Duodenal mucosa (tissue), 2 donors: ENCODE measurements around the gene CLDN6.

Source experiments
- H3K27ac ChIP-seq: one replicate; pipeline ENCODE4 v1.7.0; 2013; ENCODE audit warnings: low read depth, low read length
- H3K27me3 ChIP-seq, 2 donors: one replicate each; pipeline ENCODE4 v1.7.0; 2013; ENCODE audit warnings: low read length in 2 of 2, control low read depth in 1 of 2; ENCODE audit not compliant: insufficient read depth in 2 of 2, control insufficient read depth in 1 of 2
- H3K36me3 ChIP-seq, 2 donors: one replicate each; pipeline ENCODE4 v1.7.0; 2013; ENCODE audit warnings: low read length in 2 of 2, control low read depth in 1 of 2; ENCODE audit not compliant: insufficient read depth in 2 of 2, control insufficient read depth in 1 of 2
- H3K4me1 ChIP-seq, 2 donors: one replicate each; pipeline ENCODE4 v1.7.0; 2013; ENCODE audit warnings: low read length in 2 of 2, control low read depth in 1 of 2; ENCODE audit not compliant: insufficient read depth in 2 of 2, control insufficient read depth in 1 of 2
- H3K4me3 ChIP-seq, 2 donors: one replicate each; pipeline ENCODE4 v1.7.0; 2013; ENCODE audit warnings: low read length in 2 of 2, low read depth in 1 of 2
- H3K9ac ChIP-seq, 2 donors: one replicate each; pipeline ENCODE4 v1.7.0; 2013; ENCODE audit warnings: low read length in 2 of 2, low read depth in 1 of 2
- H3K9me3 ChIP-seq, 2 donors: one replicate each; pipeline ENCODE4 v1.7.0; 2013; ENCODE audit warnings: low read length in 2 of 2, control low read depth in 1 of 2; ENCODE audit not compliant: control insufficient read depth in 1 of 2

CLDN6 gene

GRCh38 chr16:3022208-3022683 lies 4.3 kb upstream of the CLDN6 start:
- Histone ChIP-seq H3K36me3 (peaks cover 11 to 18% of the 10 kb centered on the region in 2 donors), H3K4me3 (peak overlapping the region; percentile 80 to 91), H3K27me3 (no peaks in the 10 kb centered on the region), H3K9me3 (no peaks in the 10 kb centered on the region), H3K9ac (peak overlapping the region; percentile 63 to 96), H3K27ac (peak overlapping the region; percentile 95), H3K4me1 (peaks cover 27 to 33% of the 10 kb centered on the region in 2 donors)

GRCh38 chr16:3021449-3022207 lies 3.6 kb upstream of the CLDN6 start:
- H3K4me3 ChIP-seq: peak overlapping the region; percentile 80 to 91
- peak overlapping the region; percentile 63 to 96 for H3K9ac ChIP-seq
- H3K4me1 ChIP-seq: peaks cover 27 to 33% of the 10 kb centered on the region in 2 donors
- H3K36me3 ChIP-seq: peaks cover 5 to 12% of the 10 kb centered on the region in 2 donors
- H3K27ac ChIP-seq: peak overlapping the region; percentile 95
- H3K27me3 ChIP-seq: no peaks in the 10 kb centered on the region
- no peaks in the 10 kb centered on the region for H3K9me3 ChIP-seq

GRCh38 chr16:3020604-3021448 lies 2.8 kb upstream of the CLDN6 start:
- no peaks in the 10 kb centered on the region for H3K27me3 ChIP-seq
- peak overlapping the region; percentile 95 for H3K27ac ChIP-seq
- H3K4me1 ChIP-seq: peaks cover 27 to 33% of the 10 kb centered on the region in 2 donors
- peak overlapping the region; percentile 80 to 91 for H3K4me3 ChIP-seq
- H3K9ac ChIP-seq: peak overlapping the region; percentile 89 to 96
- H3K36me3 ChIP-seq: peaks cover 0 to 4% of the 10 kb centered on the region in 2 donors
- H3K9me3 ChIP-seq: no peaks in the 10 kb centered on the region

- H3K9ac ChIP-seq: peak within 1 kb of the TSS; percentile 89 to 96
- peak within 1 kb of the TSS; percentile 80 to 91 for H3K4me3 ChIP-seq
- H3K27ac ChIP-seq: peak within 1 kb of the TSS; percentile 95
- H3K27me3 ChIP-seq: no peaks in the 10 kb centered on the region
- H3K4me1 ChIP-seq: peaks cover 27 to 33% of the 10 kb centered on the region in 2 donors
- H3K9me3 ChIP-seq: no peaks in the 10 kb centered on the region
- H3K36me3 ChIP-seq: no peaks in the 10 kb centered on the region
Measured at GRCh38 chr16:3020247-3020603, 2.2 kb upstream of the CLDN6 start, which contains the start of gene TNFRSF12A. TSS of gene TNFRSF12A (plus strand) at chr16:3020368. CDS start at chr16:3020398, 30 bp downstream.

- Histone ChIP-seq H3K4me1 (peaks cover 27 to 33% of the 10 kb centered on the region in 2 donors), H3K9ac (peak overlapping the region in 1 of 2 donors; percentile 43), H3K27me3 (no peaks in the 10 kb centered on the region), H3K9me3 (no peaks in the 10 kb centered on the region), H3K36me3 (no peaks in the 10 kb centered on the region), H3K27ac (no peak overlapping the region), H3K4me3 (peak overlapping the region; percentile 77 to 91)
Measured at GRCh38 chr16:3019594-3020246, 1.7 kb upstream of the CLDN6 start.

- peaks cover 16 to 30% of the 10 kb centered on the region in 2 donors for H3K4me1 ChIP-seq
Measured at GRCh38 chr16:3017344-3017743, 639 bp downstream of the CLDN6 start.

GRCh38 chr16:3015865-3016521 lies 2.0 kb downstream of the CLDN6 start:
- Histone ChIP-seq H3K9me3 (no peaks in the 10 kb centered on the region), H3K4me3 (no peak overlapping the region), H3K9ac (no peak overlapping the region), H3K4me1 (peaks cover 13 to 21% of the 10 kb centered on the region in 2 donors), H3K27ac (no peak overlapping the region), H3K27me3 (peaks cover 0 to 5% of the 10 kb centered on the region in 2 donors), H3K36me3 (no peaks in the 10 kb centered on the region)

More at GRCh38 chr16:3017344-3017743, 639 bp downstream of the CLDN6 start:
- Histone ChIP-seq H3K4me3 (no peak overlapping the region), H3K9ac (no peak overlapping the region), H3K27ac (no peak overlapping the region), H3K27me3 (peaks cover 0 to 5% of the 10 kb centered on the region in 2 donors), H3K9me3 (no peaks in the 10 kb centered on the region), H3K36me3 (no peaks in the 10 kb centered on the region)

- Histone ChIP-seq H3K36me3 (no peaks in the 10 kb centered on the region), H3K27ac (no peak overlapping the region), H3K9ac (no peak overlapping the region), H3K9me3 (no peaks in the 10 kb centered on the region), H3K27me3 (peaks cover 0 to 5% of the 10 kb centered on the region in 2 donors), H3K4me1 (peaks cover 13 to 23% of the 10 kb centered on the region in 2 donors), H3K4me3 (no peak overlapping the region)
Measured at GRCh38 chr16:3014971-3015370, 3.0 kb downstream of the CLDN6 start.

- Histone ChIP-seq H3K4me1 (peaks cover 13 to 23% of the 10 kb centered on the region in 2 donors), H3K4me3 (no peak overlapping the region), H3K9me3 (no peaks in the 10 kb centered on the region), H3K27ac (no peak overlapping the region), H3K36me3 (no peaks in the 10 kb centered on the region), H3K9ac (no peak overlapping the region), H3K27me3 (peaks cover 0 to 5% of the 10 kb centered on the region in 2 donors)
Measured at GRCh38 chr16:3013998-3014690, 3.8 kb downstream of the CLDN6 start.
